ENCODE data around the gene TNFSF15.
"Not testable (repeated sequence)": the region's sequence is repeated elsewhere in the genome, so short reads cannot be mapped to it uniquely, and the experiment has no call there.

The TNFSF15 gene

DNA sequence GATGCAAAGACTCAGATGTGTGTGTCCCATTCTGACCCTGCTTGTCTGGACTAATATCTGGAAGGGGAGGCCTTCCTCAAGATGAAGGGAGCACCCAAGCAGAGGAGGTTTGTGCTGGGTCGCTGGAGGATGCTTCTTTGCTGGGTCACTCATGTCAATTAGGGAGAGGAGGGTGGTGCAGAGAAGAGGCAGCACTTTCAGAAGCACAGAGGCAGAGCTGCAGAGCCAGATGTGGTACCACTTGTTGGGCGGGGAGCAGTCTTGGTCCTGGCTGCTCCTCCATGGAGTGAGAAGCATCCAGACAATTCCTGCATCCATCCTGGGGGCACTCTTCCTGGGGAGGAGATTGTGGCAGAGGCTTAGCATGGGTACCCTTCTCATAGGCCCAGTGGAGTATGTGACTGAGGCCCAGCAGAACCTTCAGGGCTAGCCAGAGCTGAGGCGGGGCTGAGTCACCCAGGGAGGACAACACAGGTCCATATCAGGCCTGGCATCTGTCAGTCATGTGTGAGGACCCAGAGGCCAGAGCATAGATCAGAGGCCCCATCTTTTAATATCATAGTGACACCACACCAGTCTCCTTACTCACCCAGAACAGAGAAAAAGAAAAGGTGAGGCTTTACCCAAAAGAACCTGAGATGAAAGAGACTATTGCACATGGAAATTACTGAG, 59.8 kb downstream of the TNFSF15 start:
- DNase-seq = no peak

DNA sequence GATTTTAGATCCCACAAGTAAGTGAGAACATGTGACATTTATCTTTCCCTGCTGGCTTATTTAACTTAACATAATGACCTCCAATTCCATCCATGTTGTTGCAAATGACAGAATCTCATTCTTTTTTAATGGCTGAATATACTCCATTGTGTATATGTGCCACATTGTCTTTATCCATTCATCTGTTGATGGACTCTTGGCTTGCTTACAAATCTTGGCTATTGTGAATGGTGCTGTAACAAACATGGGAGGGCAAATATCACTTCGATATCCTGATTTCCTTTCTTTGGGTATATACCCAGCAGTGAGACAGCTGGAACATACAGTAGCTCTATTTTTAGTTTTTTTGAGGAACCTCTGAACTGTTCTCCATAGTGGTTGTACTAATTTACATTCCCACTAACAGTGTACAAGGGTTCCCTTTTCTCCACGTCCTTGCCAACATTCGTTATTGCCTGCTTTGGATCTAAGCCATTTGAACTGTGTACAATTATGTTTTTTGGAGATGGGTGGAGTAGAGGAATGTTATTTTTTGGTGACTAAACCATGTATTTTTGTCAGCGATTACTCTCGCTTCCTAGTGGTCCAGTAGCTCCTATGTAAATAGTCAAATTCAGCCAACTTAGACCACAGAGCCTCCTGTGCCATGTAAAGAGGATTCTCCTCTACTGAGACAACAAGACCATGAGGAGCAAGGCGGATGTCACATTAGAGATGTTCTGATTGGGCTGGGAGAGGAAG, 60.6 kb downstream of the TNFSF15 start:
- peak; percentile 77 for DNase-seq

DNA sequence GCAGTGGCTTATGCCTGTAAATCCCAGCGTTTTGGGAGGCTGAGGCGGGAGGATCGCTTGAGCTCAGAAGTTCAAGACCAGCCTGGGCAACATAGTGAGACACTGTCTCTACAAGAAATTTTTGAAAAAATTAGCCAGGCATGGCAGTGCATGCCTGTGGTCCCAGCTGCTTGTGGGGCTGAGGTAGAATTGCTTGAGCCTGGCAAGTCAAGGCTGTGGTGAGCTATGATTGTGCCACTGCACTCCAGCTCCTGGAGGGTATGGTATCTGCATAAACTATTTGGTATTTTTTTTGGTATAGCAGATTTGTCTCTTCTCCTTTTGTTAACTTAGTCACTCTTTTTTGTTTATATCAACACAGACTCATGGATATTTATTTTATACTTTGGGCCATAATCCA, 62.4 kb downstream of the TNFSF15 start:
- DNase-seq = no peak

DNA sequence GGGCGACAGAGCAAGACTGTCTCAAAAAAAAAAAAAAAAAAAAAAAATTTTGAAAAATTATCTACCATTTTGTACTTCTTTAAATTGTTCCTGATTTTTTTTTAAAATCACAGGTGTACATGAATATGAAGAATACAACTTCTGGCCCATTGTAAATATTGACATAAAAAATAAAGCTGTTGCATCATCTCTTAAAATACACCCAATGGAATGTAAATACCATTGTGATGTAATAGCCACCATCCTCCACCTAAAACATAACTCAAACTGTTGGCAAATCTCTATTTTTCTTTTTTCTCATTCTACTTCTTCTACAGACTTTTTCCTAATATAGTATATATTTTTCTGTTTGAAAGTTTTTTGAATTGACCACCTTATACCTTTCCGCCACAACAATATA, 62.9 kb downstream of the TNFSF15 start:
- DNase-seq = no peak

DNA sequence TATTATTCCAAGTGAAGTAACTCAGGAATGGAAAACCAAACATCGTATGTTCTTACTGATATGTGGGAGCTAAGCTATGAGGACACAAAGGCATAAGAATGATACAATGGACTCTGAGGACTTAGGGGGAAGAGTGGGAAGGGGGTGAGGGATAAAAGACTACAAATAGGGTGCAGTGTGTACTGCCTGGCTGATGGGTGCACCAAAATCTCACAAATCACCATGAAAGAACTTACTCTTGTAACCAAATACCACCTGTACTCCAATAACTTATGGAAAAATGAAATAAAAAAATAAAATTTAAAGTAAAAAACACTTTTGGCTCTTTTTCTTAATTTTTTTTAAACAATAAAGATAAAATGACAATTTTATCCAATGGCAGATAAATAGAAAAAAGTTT, 64.3 kb downstream of the TNFSF15 start:
- not testable (repeated sequence) for DNase-seq

DNA sequence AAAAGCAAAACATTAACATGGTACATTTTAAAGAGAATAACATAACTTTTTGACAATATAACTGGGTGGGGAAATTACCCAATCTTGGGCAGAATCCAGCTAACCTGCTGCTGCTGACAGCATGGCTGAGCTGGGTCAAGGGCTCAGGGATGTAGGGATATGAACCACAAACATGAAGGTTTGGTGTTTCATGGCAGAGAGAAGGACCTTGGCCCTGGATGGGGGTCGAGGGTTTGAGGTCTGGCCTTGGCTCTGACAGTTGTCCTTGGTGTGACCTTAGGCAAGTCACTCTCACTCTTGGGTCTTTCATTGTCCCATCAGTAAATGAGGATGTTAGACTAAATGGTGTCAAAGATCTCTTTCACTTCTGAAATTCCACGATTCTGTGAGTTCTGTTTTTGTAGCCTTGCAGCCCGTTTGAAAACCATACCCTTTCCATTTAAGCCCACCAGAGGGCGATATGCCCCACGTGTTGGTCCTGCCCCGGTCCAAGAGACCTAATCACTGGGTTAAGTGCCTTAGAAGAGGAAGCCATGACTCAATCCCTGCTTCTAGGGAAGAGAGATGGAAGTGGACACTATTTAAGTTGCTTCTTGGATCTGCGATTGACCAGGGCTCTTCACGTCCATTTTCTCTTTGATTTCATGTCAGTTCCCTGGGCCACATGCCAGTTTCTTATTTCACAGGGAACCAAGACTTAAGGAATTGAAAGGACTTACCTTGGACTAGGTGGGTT, 67.1 kb downstream of the TNFSF15 start:
- peak; percentile 27 for DNase-seq

DNA sequence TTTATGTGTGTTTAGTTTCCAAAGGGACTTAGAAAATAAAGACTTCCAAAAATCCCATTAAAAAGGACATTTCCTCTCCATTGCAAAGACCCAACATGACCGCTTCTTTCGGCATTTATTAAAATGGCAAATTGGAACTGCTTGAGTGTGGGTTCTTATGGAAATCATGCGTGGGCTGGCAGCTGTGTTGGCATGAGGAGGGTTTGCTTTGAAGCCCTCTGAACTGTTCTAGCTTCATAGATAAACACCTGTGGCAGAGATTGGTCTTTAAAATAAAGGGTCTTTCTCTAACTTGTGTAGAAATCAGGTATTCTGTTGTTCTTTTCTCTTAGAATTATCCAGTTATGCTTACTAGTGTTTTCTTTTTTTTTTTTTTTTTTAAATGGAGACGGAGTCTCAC, 68.0 kb downstream of the TNFSF15 start:
- DNase-seq = no peak

DNA sequence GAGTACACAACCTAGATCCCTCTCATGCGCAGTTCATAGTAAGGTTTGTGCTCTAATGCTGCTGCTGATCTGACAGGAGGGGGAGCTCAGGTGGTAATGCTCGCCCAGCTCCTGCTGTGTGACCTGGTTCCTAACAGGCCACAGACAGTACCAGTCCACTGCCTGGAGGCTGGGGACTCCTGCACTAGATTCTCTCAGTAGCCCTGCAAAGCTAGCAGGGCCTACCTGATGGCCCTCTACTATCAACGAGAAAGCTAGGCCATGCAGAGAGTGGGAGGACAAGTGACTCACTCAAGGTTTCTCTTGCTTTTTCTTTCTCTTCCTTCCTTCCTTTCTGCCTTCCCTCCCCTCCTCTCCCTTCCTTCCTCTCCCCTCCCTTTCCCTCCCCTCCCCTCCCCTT, 68.7 kb downstream of the TNFSF15 start:
- DNase-seq = no peak

DNA sequence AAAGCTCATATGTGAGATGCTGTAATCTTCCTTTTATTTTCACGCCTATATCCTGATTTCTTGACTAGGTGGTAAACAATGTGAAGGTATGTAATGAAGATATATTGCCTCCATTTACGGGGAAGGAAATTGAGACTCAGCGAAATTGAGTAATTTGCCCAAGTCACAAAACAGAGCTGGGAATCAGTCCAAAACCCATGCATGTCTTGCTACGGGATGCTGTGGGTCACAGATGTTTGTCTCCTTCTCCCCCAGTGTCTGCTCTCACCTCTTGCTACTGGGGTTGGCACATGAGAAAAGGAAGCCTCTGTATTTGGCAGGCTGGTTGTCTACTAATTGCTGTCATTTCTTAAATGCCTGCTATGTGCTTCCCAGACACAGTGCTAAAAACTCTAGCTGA, 70.1 kb downstream of the TNFSF15 start:
- DNase-seq = no peak

DNA sequence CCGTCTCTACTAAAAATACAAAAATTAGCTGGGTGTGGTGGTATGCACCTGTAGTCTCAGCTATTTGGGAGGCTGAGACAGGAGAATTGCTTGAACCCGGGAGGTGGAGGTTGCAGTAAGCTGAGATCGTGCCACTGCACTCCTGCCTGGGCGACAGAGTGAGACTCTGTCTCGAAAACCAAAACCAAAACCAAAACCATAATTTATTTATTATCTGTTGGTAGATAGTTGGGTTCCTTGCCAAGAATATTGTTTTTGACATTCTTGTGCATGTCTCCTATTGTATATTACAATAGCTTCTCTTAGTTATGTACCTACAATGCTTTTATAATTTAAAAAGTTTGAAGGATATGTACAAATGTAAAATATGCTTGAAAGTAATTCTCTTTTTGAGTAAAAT, 70.7 kb downstream of the TNFSF15 start:
- not testable (repeated sequence) for DNase-seq

Measured in NCI-H748 treated with DMSO at 0.1 percent for 48 hours (cell line).